ENCODE data around the gene CACNA2D3. TPM values are rescaled to one million over a fixed set of nuclear protein-coding genes. Genes with fewer than 3 reads are reported as not detected.

The CACNA2D3 gene
- total RNA-seq, 1 experiment from 2014 or later: 1.6 TPM

GRCh38 chr3:54849360-54849759 lies 727.0 kb downstream of the CACNA2D3 start:
- H3K36me3 ChIP-seq (replicated peaks; ENCODE audit: control insufficient read depth, insufficient read depth, low read length): no peaks in the 10 kb centered on the region
- no peaks in the 10 kb centered on the region for H3K27me3 ChIP-seq (ENCODE audit: control insufficient read depth, insufficient read depth, low read length)
- no peak overlapping the region for H3K4me3 ChIP-seq (ENCODE audit: insufficient read depth, low read depth, low read length)
- DNase-seq: no peak

- Histone ChIP-seq H3K4me3 (ENCODE audit: insufficient read depth, low read depth, low read length) (no peak overlapping the region), H3K36me3 (replicated peaks; ENCODE audit: control insufficient read depth, insufficient read depth, low read length) (no peaks in the 10 kb centered on the region), H3K27me3 (ENCODE audit: control insufficient read depth, insufficient read depth, low read length) (no peaks in the 10 kb centered on the region)
- DNase-seq: no peak
Measured at GRCh38 chr3:54850484-54851018, 728.2 kb downstream of the CACNA2D3 start.

- no peaks in the 10 kb centered on the region for H3K27me3 ChIP-seq (ENCODE audit: control insufficient read depth, insufficient read depth, low read length)
- H3K36me3 ChIP-seq (replicated peaks; ENCODE audit: control insufficient read depth, insufficient read depth, low read length): no peaks in the 10 kb centered on the region
- H3K4me3 ChIP-seq (ENCODE audit: insufficient read depth, low read depth, low read length): no peak overlapping the region
- DNase-seq: peak; percentile 89
Measured at GRCh38 chr3:54853573-54854404, 731.4 kb downstream of the CACNA2D3 start.

GRCh38 chr3:54856271-54856670 lies 733.9 kb downstream of the CACNA2D3 start:
- Histone ChIP-seq H3K36me3 (replicated peaks; ENCODE audit: control insufficient read depth, insufficient read depth, low read length) (no peaks in the 10 kb centered on the region), H3K27me3 (ENCODE audit: control insufficient read depth, insufficient read depth, low read length) (no peaks in the 10 kb centered on the region), H3K4me3 (ENCODE audit: insufficient read depth, low read depth, low read length) (no peak overlapping the region)
- DNase-seq: no peak

GRCh38 chr3:54857343-54857742 lies 735.0 kb downstream of the CACNA2D3 start:
- DNase-seq: no peak
- Histone ChIP-seq H3K27me3 (ENCODE audit: control insufficient read depth, insufficient read depth, low read length) (no peaks in the 10 kb centered on the region), H3K4me3 (ENCODE audit: insufficient read depth, low read depth, low read length) (no peak overlapping the region), H3K36me3 (replicated peaks; ENCODE audit: control insufficient read depth, insufficient read depth, low read length) (no peaks in the 10 kb centered on the region)

- peak; percentile 41 for DNase-seq
- Histone ChIP-seq H3K4me3 (ENCODE audit: insufficient read depth, low read depth, low read length) (no peak overlapping the region), H3K36me3 (replicated peaks; ENCODE audit: control insufficient read depth, insufficient read depth, low read length) (no peaks in the 10 kb centered on the region), H3K27me3 (ENCODE audit: control insufficient read depth, insufficient read depth, low read length) (no peaks in the 10 kb centered on the region)
Measured at GRCh38 chr3:54858093-54858785, 735.9 kb downstream of the CACNA2D3 start.

GRCh38 chr3:54859184-54859583 lies 736.8 kb downstream of the CACNA2D3 start:
- DNase-seq: no peak

GRCh38 chr3:54861248-54862067 lies 739.1 kb downstream of the CACNA2D3 start:
- no peaks in the 10 kb centered on the region for H3K27me3 ChIP-seq (ENCODE audit: control insufficient read depth, insufficient read depth, low read length)
- H3K36me3 ChIP-seq (replicated peaks; ENCODE audit: control insufficient read depth, insufficient read depth, low read length): no peaks in the 10 kb centered on the region
- H3K4me3 ChIP-seq (ENCODE audit: insufficient read depth, low read depth, low read length): no peak overlapping the region
- DNase-seq: no peak

More at GRCh38 chr3:54859184-54859583, 736.8 kb downstream of the CACNA2D3 start:
- no peak overlapping the region for H3K4me3 ChIP-seq (ENCODE audit: insufficient read depth, low read depth, low read length)
- H3K27me3 ChIP-seq (ENCODE audit: control insufficient read depth, insufficient read depth, low read length): no peaks in the 10 kb centered on the region
- no peaks in the 10 kb centered on the region for H3K36me3 ChIP-seq (replicated peaks; ENCODE audit: control insufficient read depth, insufficient read depth, low read length)

- no peaks in the 10 kb centered on the region for H3K27me3 ChIP-seq (ENCODE audit: control insufficient read depth, insufficient read depth, low read length)
- H3K4me3 ChIP-seq (ENCODE audit: insufficient read depth, low read depth, low read length): no peak overlapping the region
- H3K36me3 ChIP-seq (replicated peaks; ENCODE audit: control insufficient read depth, insufficient read depth, low read length): no peaks in the 10 kb centered on the region
- no peak for DNase-seq
Measured at GRCh38 chr3:54862526-54862925, 740.2 kb downstream of the CACNA2D3 start.

GRCh38 chr3:54863366-54863765 lies 741.0 kb downstream of the CACNA2D3 start:
- DNase-seq: no peak
- Histone ChIP-seq H3K36me3 (replicated peaks; ENCODE audit: control insufficient read depth, insufficient read depth, low read length) (no peaks in the 10 kb centered on the region), H3K27me3 (ENCODE audit: control insufficient read depth, insufficient read depth, low read length) (no peaks in the 10 kb centered on the region), H3K4me3 (ENCODE audit: insufficient read depth, low read depth, low read length) (no peak overlapping the region)

GRCh38 chr3:54863786-54864185 lies 741.4 kb downstream of the CACNA2D3 start:
- H3K27me3 ChIP-seq (ENCODE audit: control insufficient read depth, insufficient read depth, low read length): no peaks in the 10 kb centered on the region
- no peak for DNase-seq
- no peak overlapping the region for H3K4me3 ChIP-seq (ENCODE audit: insufficient read depth, low read depth, low read length)
- no peaks in the 10 kb centered on the region for H3K36me3 ChIP-seq (replicated peaks; ENCODE audit: control insufficient read depth, insufficient read depth, low read length)

- H3K27me3 ChIP-seq (ENCODE audit: control insufficient read depth, insufficient read depth, low read length): no peaks in the 10 kb centered on the region
- H3K36me3 ChIP-seq (replicated peaks; ENCODE audit: control insufficient read depth, insufficient read depth, low read length): no peaks in the 10 kb centered on the region
- H3K4me3 ChIP-seq (ENCODE audit: insufficient read depth, low read depth, low read length): no peak overlapping the region
- no peak for DNase-seq
Measured at GRCh38 chr3:54865316-54865715, 743.0 kb downstream of the CACNA2D3 start.

- Histone ChIP-seq H3K27me3 (ENCODE audit: control insufficient read depth, insufficient read depth, low read length) (no peaks in the 10 kb centered on the region), H3K36me3 (replicated peaks; ENCODE audit: control insufficient read depth, insufficient read depth, low read length) (no peaks in the 10 kb centered on the region), H3K4me3 (ENCODE audit: insufficient read depth, low read depth, low read length) (no peak overlapping the region)
- no peak for DNase-seq
Measured at GRCh38 chr3:54866251-54866650, 743.9 kb downstream of the CACNA2D3 start.

- DNase-seq: peak; percentile 38
Measured at GRCh38 chr3:54870423-54870822, 748.1 kb downstream of the CACNA2D3 start.

More at GRCh38 chr3:54870423-54870822, 748.1 kb downstream of the CACNA2D3 start:
- Histone ChIP-seq H3K27me3 (ENCODE audit: control insufficient read depth, insufficient read depth, low read length) (no peaks in the 10 kb centered on the region), H3K36me3 (replicated peaks; ENCODE audit: control insufficient read depth, insufficient read depth, low read length) (peaks cover 1% of the 10 kb centered on the region; the same call in 1 of the 2 replicates), H3K4me3 (ENCODE audit: insufficient read depth, low read depth, low read length) (no peak overlapping the region)

Data from H7 (cell line).